Measurements from ENCODE around the gene FXN.

- TF ChIP-seq POLR2A (IDR thresholded peaks at IDR 0.05) (no peak), CTCF (IDR thresholded peaks at IDR 0.05) (peak; percentile 24 to 58 (median 55))
Observed at GRCh38 chr9:68999393-69000105, 36.0 kb upstream of the FXN start.

All from breast epithelium (tissue), 3 donors.